Immature natural killer cell (primary cell): ENCODE data around the gene CD274. TPM values are rescaled to one million over a fixed set of nuclear protein-coding genes. Genes with fewer than 3 reads are reported as not detected.
A peak's percentile ranks its signal among the peaks of the same experiment; 100 is the strongest.
"Not testable (repeated sequence)": the region's sequence is repeated elsewhere in the genome, so short reads cannot be mapped to it uniquely, and the experiment has no call there.

Source experiments
- DNase-seq, 3 donors: peaks; one replicate each; pipeline ENCODE4 v3.0.0; 2022; ENCODE audit warnings: mixed read lengths in 1 of 3
- H3K27ac Mint-ChIP-seq, 6 donors: one replicate each; pipeline ENCODE4 v1.8.0; 2020; ENCODE audit warnings: mixed read lengths in 6 of 6, mild to moderate bottlenecking in 5 of 6, inconsistent platforms in 4 of 6, moderate library complexity in 3 of 6
- H3K27me3 Mint-ChIP-seq, 3 donors: one replicate each; pipeline ENCODE4 v1.8.0; 2020 to 2021; ENCODE audit warnings: low read depth in 3 of 3, mild to moderate bottlenecking in 3 of 3, mixed read lengths in 3 of 3, moderate library complexity in 3 of 3, inconsistent platforms in 1 of 3
- H3K36me3 Mint-ChIP-seq, 3 donors: one replicate each; pipeline ENCODE4 v1.8.0; 2020; ENCODE audit warnings: mixed read lengths in 3 of 3, inconsistent platforms in 2 of 3, mild to moderate bottlenecking in 2 of 3
- H3K4me1 Mint-ChIP-seq, 2 donors: one replicate each; pipeline ENCODE4 v1.8.0; 2020; ENCODE audit warnings: inconsistent platforms in 2 of 2, mild to moderate bottlenecking in 2 of 2, mixed read lengths in 2 of 2, moderate library complexity in 1 of 2
- H3K4me3 Mint-ChIP-seq, 5 donors: one replicate each; pipeline ENCODE4 v1.8.0; 2020; ENCODE audit warnings: mild to moderate bottlenecking in 5 of 5, mixed read lengths in 5 of 5, inconsistent platforms in 3 of 5, moderate library complexity in 3 of 5
- H3K9me3 Mint-ChIP-seq, 6 donors: one replicate each; pipeline ENCODE4 v1.8.0; 2020; ENCODE audit warnings: mild to moderate bottlenecking in 6 of 6, mixed read lengths in 6 of 6, inconsistent platforms in 4 of 6, moderate library complexity in 3 of 6
- polyA plus RNA-seq, 3 donors: library from polyadenylated mRNA; unstranded; fragments of 300-500 nt; fragmentation: Illumina TruSeq; gene quantifications; one replicate each; pipeline ENCODE4 v1.2.3, GENCODE V29; 2021

CD274 gene
- polyA plus RNA-seq, 3 donors from 2014 or later = 1.5 to 3.1 (median 2.4) TPM

- H3K27ac Mint-ChIP-seq, H3K36me3 Mint-ChIP-seq, H3K4me3 Mint-ChIP-seq, H3K9me3 Mint-ChIP-seq, DNase-seq: not testable (repeated sequence)
- Mint-ChIP-seq H3K27me3 (peaks cover 7 to 11% (median 7%) of the 10 kb centered on the region in 3 donors), H3K4me1 (peaks cover 5 to 12% of the 10 kb centered on the region in 2 donors)
Observed at GRCh38 chr9:5445096-5445495, 5.2 kb upstream of the CD274 start.

- Mint-ChIP-seq H3K4me1 (peaks cover 11 to 20% of the 10 kb centered on the region in 2 donors), H3K4me3 (no peak overlapping the region)
Observed at GRCh38 chr9:5445886-5446285, 4.5 kb upstream of the CD274 start.

GRCh38 chr9:5446451-5447236 lies 3.7 kb upstream of the CD274 start:
- Mint-ChIP-seq H3K4me1 (peaks cover 16 to 27% of the 10 kb centered on the region in 2 donors), H3K36me3 (peaks cover 0 to 4% (median 0%) of the 10 kb centered on the region in 3 donors), H3K4me3 (no peak overlapping the region), H3K27ac (no peak overlapping the region), H3K9me3 (no peaks in the 10 kb centered on the region), H3K27me3 (peaks cover 7 to 11% (median 7%) of the 10 kb centered on the region in 3 donors)
- no peak for DNase-seq

More at GRCh38 chr9:5445886-5446285, 4.5 kb upstream of the CD274 start:
- Mint-ChIP-seq H3K27me3 (peaks cover 7 to 11% (median 7%) of the 10 kb centered on the region in 3 donors), H3K9me3 (no peaks in the 10 kb centered on the region), H3K27ac (no peak overlapping the region), H3K36me3 (peaks cover 0 to 4% (median 0%) of the 10 kb centered on the region in 3 donors)
- no peak for DNase-seq

GRCh38 chr9:5447337-5447736 lies 3.0 kb upstream of the CD274 start:
- peaks cover 7 to 11% (median 7%) of the 10 kb centered on the region in 3 donors for H3K27me3 Mint-ChIP-seq
- no peaks in the 10 kb centered on the region for H3K9me3 Mint-ChIP-seq
- no peak for DNase-seq
- peaks cover 18 to 32% of the 10 kb centered on the region in 2 donors for H3K4me1 Mint-ChIP-seq
- H3K4me3 Mint-ChIP-seq = no peak overlapping the region
- peaks cover 0 to 4% (median 0%) of the 10 kb centered on the region in 3 donors for H3K36me3 Mint-ChIP-seq
- H3K27ac Mint-ChIP-seq = peak overlapping the region in 1 of 6 donors; percentile 0

- H3K9me3 Mint-ChIP-seq = no peaks in the 10 kb centered on the region
- H3K4me1 Mint-ChIP-seq = peaks cover 20 to 36% of the 10 kb centered on the region in 2 donors
- peaks cover 7 to 11% (median 7%) of the 10 kb centered on the region in 3 donors for H3K27me3 Mint-ChIP-seq
- H3K27ac Mint-ChIP-seq = peak overlapping the region in 2 of 6 donors; percentile 15 to 43
- DNase-seq = no peak
- H3K4me3 Mint-ChIP-seq = peak overlapping the region in 2 of 5 donors; percentile 26 to 31
- H3K36me3 Mint-ChIP-seq = peaks cover 0 to 4% (median 0%) of the 10 kb centered on the region in 3 donors
Observed at GRCh38 chr9:5448016-5448415, 2.3 kb upstream of the CD274 start.

- Mint-ChIP-seq H3K27me3 (peaks cover 3 to 11% (median 6%) of the 10 kb centered on the region in 3 donors), H3K4me1 (peaks cover 20 to 36% of the 10 kb centered on the region in 2 donors)
- DNase-seq = no peak
Observed at GRCh38 chr9:5448461-5449435, 1.6 kb upstream of the CD274 start.

GRCh38 chr9:5449521-5450358 lies 602 bp upstream of the CD274 start:
- peak overlapping the region; percentile 88 to 94 (median 92) for H3K27ac Mint-ChIP-seq
- no peak for DNase-seq
- peaks cover 2 to 11% (median 3%) of the 10 kb centered on the region in 3 donors for H3K27me3 Mint-ChIP-seq
- peaks cover 20 to 36% of the 10 kb centered on the region in 2 donors for H3K4me1 Mint-ChIP-seq
- H3K36me3 Mint-ChIP-seq = peaks cover 0 to 4% (median 0%) of the 10 kb centered on the region in 3 donors
- H3K4me3 Mint-ChIP-seq = peak overlapping the region; percentile 91 to 94 (median 92)
- no peaks in the 10 kb centered on the region for H3K9me3 Mint-ChIP-seq

More at GRCh38 chr9:5448461-5449435, 1.6 kb upstream of the CD274 start:
- Mint-ChIP-seq H3K4me3 (peak overlapping the region; percentile 91 to 94 (median 92)), H3K9me3 (no peaks in the 10 kb centered on the region), H3K36me3 (peaks cover 0 to 4% (median 0%) of the 10 kb centered on the region in 3 donors), H3K27ac (peak overlapping the region; percentile 88 to 94 (median 92))

GRCh38 chr9:5452286-5452609 lies 1.9 kb downstream of the CD274 start:
- H3K27me3 Mint-ChIP-seq = peaks cover 0 to 4% (median 0%) of the 10 kb centered on the region in 3 donors
- H3K4me3 Mint-ChIP-seq = peak overlapping the region; percentile 1 to 62 (median 26)
- no peak for DNase-seq
- peaks cover 4 to 6% (median 5%) of the 10 kb centered on the region in 3 donors for H3K36me3 Mint-ChIP-seq
- no peaks in the 10 kb centered on the region for H3K9me3 Mint-ChIP-seq
- H3K4me1 Mint-ChIP-seq = peaks cover 20 to 36% of the 10 kb centered on the region in 2 donors
- peak overlapping the region in 5 of 6 donors; percentile 19 to 88 (median 34) for H3K27ac Mint-ChIP-seq

- H3K4me1 Mint-ChIP-seq = peaks cover 20 to 36% of the 10 kb centered on the region in 2 donors
- H3K4me3 Mint-ChIP-seq = no peak overlapping the region
- peaks cover 0 to 4% (median 0%) of the 10 kb centered on the region in 3 donors for H3K27me3 Mint-ChIP-seq
- peaks cover 4 to 14% (median 12%) of the 10 kb centered on the region in 3 donors for H3K36me3 Mint-ChIP-seq
- no peak overlapping the region for H3K27ac Mint-ChIP-seq
- H3K9me3 Mint-ChIP-seq = no peaks in the 10 kb centered on the region
- no peak for DNase-seq
Observed at GRCh38 chr9:5453004-5453403, 2.7 kb downstream of the CD274 start.

- Mint-ChIP-seq H3K9me3 (no peaks in the 10 kb centered on the region), H3K27ac (no peak overlapping the region), H3K4me1 (peaks cover 20 to 36% of the 10 kb centered on the region in 2 donors), H3K4me3 (no peak overlapping the region), H3K27me3 (peaks cover 0 to 4% (median 0%) of the 10 kb centered on the region in 3 donors), H3K36me3 (peaks cover 4 to 20% (median 19%) of the 10 kb centered on the region in 3 donors)
- no peak for DNase-seq
Observed at GRCh38 chr9:5453673-5454072, 3.3 kb downstream of the CD274 start.

GRCh38 chr9:5455181-5455580 lies 4.8 kb downstream of the CD274 start:
- Mint-ChIP-seq H3K27ac (no peak overlapping the region), H3K4me1 (peaks cover 14 to 24% of the 10 kb centered on the region in 2 donors), H3K4me3 (no peak overlapping the region)

GRCh38 chr9:5459289-5459829 lies 9.0 kb downstream of the CD274 start:
- H3K27ac Mint-ChIP-seq = peak overlapping the region in 1 of 6 donors; percentile 15
- H3K27me3 Mint-ChIP-seq = peaks cover 0 to 4% (median 0%) of the 10 kb centered on the region in 3 donors
- H3K4me1 Mint-ChIP-seq = no peaks in the 10 kb centered on the region
- no peaks in the 10 kb centered on the region for H3K9me3 Mint-ChIP-seq
- no peak overlapping the region for H3K4me3 Mint-ChIP-seq
- DNase-seq = no peak
- H3K36me3 Mint-ChIP-seq = peaks cover 20 to 45% (median 45%) of the 10 kb centered on the region in 3 donors

More at GRCh38 chr9:5455181-5455580, 4.8 kb downstream of the CD274 start:
- Mint-ChIP-seq H3K9me3 (no peaks in the 10 kb centered on the region), H3K36me3 (peaks cover 7 to 27% (median 25%) of the 10 kb centered on the region in 3 donors), H3K27me3 (peaks cover 0 to 4% (median 0%) of the 10 kb centered on the region in 3 donors)
- no peak for DNase-seq
